Activated naive CD8-positive, alpha-beta T cell treated with anti-CD3 and anti-CD28 coated beads, Interleukin-2, amount 50 U/mL, for 24 hours (primary cell): ENCODE data around the gene SULT1B1.

ENCODE experiments used
- ATAC-seq: fragments of 150-1000 bp; cut with Tn5 transposase; one replicate; pipeline ENCODE4 v1.10.0; 2021
- DNase-seq: peaks from one replicate; pipeline ENCODE4 v3.0.0; 2021
- H3K27ac Mint-ChIP-seq: one replicate; pipeline ENCODE4 v1.8.0; 2021; ENCODE audit warnings: mild to moderate bottlenecking, mixed read lengths
- H3K27me3 Mint-ChIP-seq: one replicate; pipeline ENCODE4 v1.8.0; 2021; ENCODE audit warnings: mixed read lengths
- H3K36me3 Mint-ChIP-seq: one replicate; pipeline ENCODE4 v1.8.0; 2021; ENCODE audit warnings: low read depth, mixed read lengths
- H3K4me1 Mint-ChIP-seq: one replicate; pipeline ENCODE4 v1.8.0; 2021; ENCODE audit warnings: mixed read lengths
- H3K4me3 Mint-ChIP-seq: one replicate; pipeline ENCODE4 v1.8.0; 2021; ENCODE audit warnings: mild to moderate bottlenecking, moderate library complexity, mixed read lengths
- H3K9me3 Mint-ChIP-seq: one replicate; pipeline ENCODE4 v1.8.0; 2021; ENCODE audit warnings: mixed read lengths

SULT1B1 gene

GRCh38 chr4:69764311-69764710 lies 3.9 kb upstream of the SULT1B1 start:
- no peak for DNase-seq
- no peaks in the 10 kb centered on the region for H3K27me3 Mint-ChIP-seq
- H3K4me1 Mint-ChIP-seq, result peaks cover 41% of the 10 kb centered on the region
- no peak overlapping the region for H3K27ac Mint-ChIP-seq
- H3K36me3 Mint-ChIP-seq, result no peaks in the 10 kb centered on the region
- H3K4me3 Mint-ChIP-seq, result no peak overlapping the region
- no peak for ATAC-seq
- H3K9me3 Mint-ChIP-seq, result no peaks in the 10 kb centered on the region

GRCh38 chr4:69763233-69763632 lies 2.8 kb upstream of the SULT1B1 start:
- ATAC-seq (peak; percentile 73), DNase-seq (no peak)
- no peaks in the 10 kb centered on the region for H3K27me3 Mint-ChIP-seq
- no peaks in the 10 kb centered on the region for H3K9me3 Mint-ChIP-seq
- no peak overlapping the region for H3K4me3 Mint-ChIP-seq
- H3K27ac Mint-ChIP-seq, result peak overlapping the region; percentile 24
- peaks cover 49% of the 10 kb centered on the region for H3K4me1 Mint-ChIP-seq
- H3K36me3 Mint-ChIP-seq, result no peaks in the 10 kb centered on the region

DNA sequence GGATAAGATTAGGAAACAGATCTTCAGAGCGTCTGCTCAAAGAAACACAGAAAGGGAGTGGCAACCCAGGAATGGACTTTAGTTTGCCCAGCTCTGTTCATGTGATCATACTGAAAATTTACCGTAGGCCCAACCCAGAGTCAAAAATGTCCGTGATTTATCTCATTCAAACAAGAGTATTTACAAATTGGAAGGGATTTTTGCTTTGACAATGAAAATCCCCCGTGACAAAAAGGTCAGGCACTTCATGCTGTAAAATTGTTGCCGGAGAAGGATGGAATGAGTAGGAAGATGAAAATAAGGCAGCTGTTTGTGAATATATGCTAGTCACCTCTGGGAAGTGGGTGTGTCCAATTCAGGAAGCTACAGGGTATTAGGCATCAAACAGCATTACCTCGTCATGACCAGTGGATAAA lies 1.2 kb downstream of the SULT1B1 start:
- DNase-seq (no peak), ATAC-seq (no peak)
- Mint-ChIP-seq H3K27me3 (no peaks in the 10 kb centered on the region), H3K4me3 (peak overlapping the region; percentile 66), H3K9me3 (no peaks in the 10 kb centered on the region), H3K27ac (peak overlapping the region; percentile 61), H3K4me1 (peaks cover 61% of the 10 kb centered on the region), H3K36me3 (no peaks in the 10 kb centered on the region)

GRCh38 chr4:69757464-69757863 lies 3.0 kb downstream of the SULT1B1 start:
- no peaks in the 10 kb centered on the region for H3K9me3 Mint-ChIP-seq

GRCh38 chr4:69754926-69755580 lies 5.4 kb downstream of the SULT1B1 start:
- H3K9me3 Mint-ChIP-seq, result peaks cover 4% of the 10 kb centered on the region
- no peaks in the 10 kb centered on the region for H3K27me3 Mint-ChIP-seq
- no peaks in the 10 kb centered on the region for H3K36me3 Mint-ChIP-seq
- H3K4me3 Mint-ChIP-seq, result no peak overlapping the region
- DNase-seq (no peak), ATAC-seq (no peak)
- peaks cover 37% of the 10 kb centered on the region for H3K4me1 Mint-ChIP-seq
- no peak overlapping the region for H3K27ac Mint-ChIP-seq

More at GRCh38 chr4:69757464-69757863, 3.0 kb downstream of the SULT1B1 start:
- ATAC-seq (no peak), DNase-seq (no peak)
- H3K4me1 Mint-ChIP-seq, result peaks cover 48% of the 10 kb centered on the region
- no peaks in the 10 kb centered on the region for H3K27me3 Mint-ChIP-seq
- H3K27ac Mint-ChIP-seq, result no peak overlapping the region
- H3K4me3 Mint-ChIP-seq, result no peak overlapping the region
- no peaks in the 10 kb centered on the region for H3K36me3 Mint-ChIP-seq

DNA sequence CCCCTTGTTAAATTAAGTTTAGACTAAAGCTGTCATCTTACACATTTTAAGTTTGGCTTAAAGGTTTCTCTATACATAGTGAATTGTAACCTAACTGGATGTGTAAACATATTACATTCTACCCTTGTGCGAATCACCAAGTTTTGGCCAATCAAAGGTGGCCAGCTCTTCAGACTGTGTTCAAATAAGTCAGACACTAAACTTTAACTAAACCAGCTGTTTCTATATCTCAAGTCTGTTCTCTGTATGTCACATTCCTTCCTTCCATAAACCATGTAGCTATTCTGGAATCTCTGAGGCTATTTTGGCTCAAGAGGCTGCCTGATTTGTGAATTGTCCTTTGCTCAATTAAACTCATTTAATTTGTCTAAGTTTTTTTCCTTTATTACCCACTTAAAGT lies 6.7 kb downstream of the SULT1B1 start:
- no peak for ATAC-seq
- Mint-ChIP-seq H3K36me3 (no peaks in the 10 kb centered on the region), H3K4me1 (peaks cover 25% of the 10 kb centered on the region), H3K4me3 (no peak overlapping the region), H3K27me3 (no peaks in the 10 kb centered on the region), H3K9me3 (peaks cover 4% of the 10 kb centered on the region), H3K27ac (no peak overlapping the region)
- DNase-seq, result no peak

DNA sequence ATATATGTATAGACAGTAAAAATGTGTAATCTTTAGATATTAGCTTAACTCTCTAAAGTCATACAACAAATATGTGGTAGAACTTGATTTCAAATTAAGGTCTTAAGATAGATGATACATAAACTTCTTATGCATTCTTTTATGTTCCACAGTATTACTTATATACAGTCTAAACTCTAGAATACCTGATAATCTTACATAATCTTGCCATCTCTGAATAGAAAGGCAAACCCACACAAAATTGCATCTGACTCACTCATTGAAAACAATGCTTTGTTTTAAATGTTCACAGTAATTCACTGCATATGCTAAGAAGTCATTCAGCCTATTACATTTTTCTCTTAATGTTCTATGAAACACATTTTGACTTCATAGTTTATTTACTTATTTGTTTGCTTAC lies 10.1 kb downstream of the SULT1B1 start:
- no peak for ATAC-seq
- DNase-seq, result no peak
- no peaks in the 10 kb centered on the region for H3K27me3 Mint-ChIP-seq
- no peak overlapping the region for H3K27ac Mint-ChIP-seq
- peaks cover 10% of the 10 kb centered on the region for H3K36me3 Mint-ChIP-seq
- peaks cover 23% of the 10 kb centered on the region for H3K9me3 Mint-ChIP-seq
- H3K4me1 Mint-ChIP-seq, result peaks cover 3% of the 10 kb centered on the region
- no peak overlapping the region for H3K4me3 Mint-ChIP-seq

DNA sequence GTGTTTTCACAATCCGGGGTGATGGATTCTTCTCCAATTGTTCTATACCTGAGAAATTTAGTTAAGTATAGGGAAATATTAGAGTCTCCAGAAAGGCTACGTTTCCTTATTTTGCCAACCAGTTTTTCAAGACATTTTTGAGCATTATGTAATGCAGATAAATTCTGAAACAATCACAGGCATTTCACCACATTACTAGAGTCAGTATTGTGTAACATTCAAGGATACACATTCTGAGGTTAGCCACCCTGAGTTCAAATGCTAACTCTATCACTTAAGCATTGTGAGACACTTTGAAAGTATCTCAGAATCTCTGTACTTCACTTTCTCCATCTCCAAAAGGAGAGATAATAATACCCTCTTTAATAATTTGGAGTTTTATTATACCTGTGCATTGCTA lies 10.6 kb downstream of the SULT1B1 start:
- no peaks in the 10 kb centered on the region for H3K4me1 Mint-ChIP-seq
- H3K27ac Mint-ChIP-seq, result no peak overlapping the region
- H3K36me3 Mint-ChIP-seq, result peaks cover 10% of the 10 kb centered on the region
- no peak for ATAC-seq
- DNase-seq, result no peak
- no peak overlapping the region for H3K4me3 Mint-ChIP-seq
- no peaks in the 10 kb centered on the region for H3K27me3 Mint-ChIP-seq
- peaks cover 23% of the 10 kb centered on the region for H3K9me3 Mint-ChIP-seq

DNA sequence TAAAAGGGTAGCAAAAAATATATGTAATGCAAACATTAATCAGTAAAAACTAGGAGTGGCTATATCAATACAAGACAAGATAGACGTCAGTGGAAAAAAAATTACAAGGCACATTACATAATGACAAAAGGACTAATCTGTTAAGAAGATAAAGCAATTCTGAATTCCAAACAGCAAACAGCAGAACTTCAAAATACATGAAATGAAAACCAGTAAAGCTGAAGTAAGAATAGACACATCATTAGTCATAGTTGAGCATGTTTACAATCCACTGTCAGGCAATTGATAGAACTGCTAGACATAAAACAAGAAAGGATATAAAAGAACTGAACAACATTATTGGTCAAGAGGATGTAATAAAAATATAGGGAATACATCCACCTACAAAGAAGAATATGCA lies 12.2 kb downstream of the SULT1B1 start:
- Mint-ChIP-seq H3K4me3 (no peak overlapping the region), H3K27me3 (no peaks in the 10 kb centered on the region), H3K27ac (no peak overlapping the region), H3K36me3 (peaks cover 13% of the 10 kb centered on the region), H3K4me1 (no peaks in the 10 kb centered on the region), H3K9me3 (peaks cover 23% of the 10 kb centered on the region)
- no peak for DNase-seq
- ATAC-seq, result no peak

DNA sequence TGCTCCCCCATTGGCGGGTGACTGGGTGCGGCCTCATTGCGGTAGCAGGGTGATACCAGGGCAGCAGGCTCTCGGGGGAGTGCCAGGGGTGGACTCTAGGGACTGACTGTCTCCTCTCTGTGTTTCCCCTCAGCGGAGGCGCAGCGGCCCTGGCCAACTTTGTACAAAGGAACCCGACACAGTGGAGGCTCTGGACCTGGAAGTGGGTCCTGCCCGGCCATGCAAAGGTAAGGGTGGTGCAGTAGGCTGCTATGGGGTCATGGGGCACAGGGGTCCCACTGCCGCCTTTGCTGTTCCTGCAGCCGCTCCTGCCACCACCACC lies 16.3 kb downstream of the SULT1B1 start:
- H3K4me3 Mint-ChIP-seq, result no peak overlapping the region
- no peak for ATAC-seq
- H3K4me1 Mint-ChIP-seq, result no peaks in the 10 kb centered on the region
- peaks cover 13% of the 10 kb centered on the region for H3K36me3 Mint-ChIP-seq
- H3K27me3 Mint-ChIP-seq, result no peaks in the 10 kb centered on the region
- peaks cover 37% of the 10 kb centered on the region for H3K9me3 Mint-ChIP-seq
- no peak for DNase-seq
- no peak overlapping the region for H3K27ac Mint-ChIP-seq

- Mint-ChIP-seq H3K36me3 (peaks cover 13% of the 10 kb centered on the region), H3K4me3 (no peak overlapping the region), H3K9me3 (peaks cover 37% of the 10 kb centered on the region), H3K4me1 (no peaks in the 10 kb centered on the region), H3K27me3 (no peaks in the 10 kb centered on the region), H3K27ac (no peak overlapping the region)
- no peak for DNase-seq
- ATAC-seq, result no peak
Measured at GRCh38 chr4:69743476-69744156, 16.8 kb downstream of the SULT1B1 start.

GRCh38 chr4:69742596-69742995 lies 17.8 kb downstream of the SULT1B1 start:
- Mint-ChIP-seq H3K4me1 (no peaks in the 10 kb centered on the region), H3K9me3 (peaks cover 33% of the 10 kb centered on the region), H3K36me3 (peaks cover 9% of the 10 kb centered on the region), H3K27ac (no peak overlapping the region), H3K4me3 (no peak overlapping the region), H3K27me3 (no peaks in the 10 kb centered on the region)
- DNase-seq, result no peak
- ATAC-seq, result no peak

GRCh38 chr4:69738872-69739271 lies 21.5 kb downstream of the SULT1B1 start:
- no peak for DNase-seq
- Mint-ChIP-seq H3K27ac (no peak overlapping the region), H3K9me3 (peaks cover 19% of the 10 kb centered on the region), H3K36me3 (peaks cover 2% of the 10 kb centered on the region), H3K27me3 (no peaks in the 10 kb centered on the region), H3K4me3 (no peak overlapping the region), H3K4me1 (no peaks in the 10 kb centered on the region)
- ATAC-seq, result no peak

- Mint-ChIP-seq H3K4me1 (no peaks in the 10 kb centered on the region), H3K9me3 (peaks cover 5% of the 10 kb centered on the region), H3K27ac (no peak overlapping the region), H3K36me3 (peaks cover 2% of the 10 kb centered on the region), H3K4me3 (no peak overlapping the region), H3K27me3 (no peaks in the 10 kb centered on the region)
- DNase-seq (no peak), ATAC-seq (no peak)
Measured at GRCh38 chr4:69735119-69735518, 25.3 kb downstream of the SULT1B1 start.

- Mint-ChIP-seq H3K27ac (no peak overlapping the region), H3K9me3 (no peaks in the 10 kb centered on the region), H3K27me3 (no peaks in the 10 kb centered on the region), H3K4me3 (no peak overlapping the region), H3K36me3 (no peaks in the 10 kb centered on the region), H3K4me1 (no peaks in the 10 kb centered on the region)
- ATAC-seq (no peak), DNase-seq (no peak)
Measured at GRCh38 chr4:69731847-69732246, 28.6 kb downstream of the SULT1B1 start.
